NCI-H345 (cell line): Measurements from ENCODE around the gene KMT5B.

ENCODE experiments used
- DNase-seq: peaks from one replicate; lab custom pipeline; 2025; lab: John Stamatoyannopoulos, UW

The KMT5B gene

DNA sequence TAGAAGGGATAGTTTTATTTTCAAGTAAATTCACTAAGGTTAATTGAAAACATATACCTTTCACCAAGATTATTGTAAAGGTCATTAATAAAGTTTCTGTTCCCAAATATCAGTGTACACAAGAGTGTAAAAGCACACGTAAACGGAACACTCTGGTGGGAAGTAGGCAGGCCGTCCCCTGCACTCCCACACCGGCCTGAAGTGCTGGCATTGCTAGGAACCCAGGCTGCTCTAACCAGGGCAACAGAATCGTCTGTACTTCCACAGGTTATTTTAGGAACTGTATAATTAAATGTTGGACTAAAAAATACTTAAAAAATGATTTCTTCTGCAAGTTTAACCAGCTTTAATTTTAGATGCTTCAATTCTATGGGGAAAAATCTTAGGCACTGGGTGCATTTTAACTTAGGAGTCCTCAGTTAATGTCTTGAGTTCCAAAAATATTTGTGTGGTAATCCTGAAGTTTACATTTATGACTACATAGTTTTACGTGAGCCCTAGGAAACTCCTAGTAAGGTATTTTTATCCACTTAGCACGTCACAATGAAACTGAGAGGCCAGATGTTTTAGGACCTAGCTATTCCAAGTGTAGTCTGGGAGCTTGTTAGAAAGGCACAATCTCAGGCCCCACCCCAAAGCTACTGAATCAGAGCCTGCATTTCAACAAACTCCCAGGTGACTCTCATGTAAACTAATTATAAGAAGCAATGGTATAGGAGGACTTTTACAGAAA is 31.2 kb downstream of the KMT5B start:
- DNase-seq, result no peak

GRCh38 chr11:68179847-68180246 is 33.2 kb downstream of the KMT5B start:
- no peak for DNase-seq

- DNase-seq, result no peak
Observed at GRCh38 chr11:68177877-68178276, 35.2 kb downstream of the KMT5B start.

GRCh38 chr11:68173926-68174325 is 39.2 kb downstream of the KMT5B start:
- no peak for DNase-seq

- DNase-seq, result no peak
Observed at GRCh38 chr11:68169442-68169841, 43.7 kb downstream of the KMT5B start.

DNA sequence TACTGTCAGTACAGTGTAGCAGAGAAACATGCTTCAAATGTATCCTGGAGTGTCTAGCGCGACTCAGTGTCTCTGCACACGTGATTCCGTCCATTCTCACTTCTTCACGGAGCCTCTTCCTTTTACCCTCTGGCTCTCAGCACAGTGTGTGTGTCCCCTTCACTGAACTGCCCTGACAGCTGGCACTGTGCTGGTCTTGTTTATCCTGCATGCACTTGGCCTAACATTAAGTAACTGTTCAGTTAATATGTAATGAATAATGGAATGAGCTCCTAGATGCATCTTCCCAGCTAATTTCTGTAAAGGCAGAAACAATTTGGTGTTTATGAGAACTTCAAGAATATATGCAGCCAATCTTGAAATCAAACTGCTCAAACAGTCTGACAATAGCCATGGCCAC is 44.4 kb downstream of the KMT5B start:
- no peak for DNase-seq

DNA sequence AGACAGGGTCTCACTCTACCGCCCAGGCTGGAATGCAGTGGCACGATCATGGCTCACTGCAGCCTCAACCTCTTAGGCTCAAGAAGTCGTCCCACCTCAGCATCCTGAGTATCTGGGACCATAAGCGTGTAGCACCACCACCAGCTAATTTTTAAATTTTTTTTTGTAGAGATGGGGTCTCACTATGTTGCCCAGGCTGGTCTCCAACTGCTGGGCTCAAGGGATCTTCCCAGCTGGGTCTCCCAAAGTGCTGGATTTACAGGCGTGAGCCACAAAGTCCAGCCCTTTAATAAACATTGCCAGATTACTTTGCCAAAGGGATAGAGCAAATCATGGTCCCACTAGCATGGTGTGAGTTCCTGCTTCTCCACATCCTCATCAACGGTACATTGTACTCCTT is 45.6 kb downstream of the KMT5B start:
- no peak for DNase-seq

GRCh38 chr11:68166969-68167368 is 46.1 kb downstream of the KMT5B start:
- DNase-seq, result no peak

DNA sequence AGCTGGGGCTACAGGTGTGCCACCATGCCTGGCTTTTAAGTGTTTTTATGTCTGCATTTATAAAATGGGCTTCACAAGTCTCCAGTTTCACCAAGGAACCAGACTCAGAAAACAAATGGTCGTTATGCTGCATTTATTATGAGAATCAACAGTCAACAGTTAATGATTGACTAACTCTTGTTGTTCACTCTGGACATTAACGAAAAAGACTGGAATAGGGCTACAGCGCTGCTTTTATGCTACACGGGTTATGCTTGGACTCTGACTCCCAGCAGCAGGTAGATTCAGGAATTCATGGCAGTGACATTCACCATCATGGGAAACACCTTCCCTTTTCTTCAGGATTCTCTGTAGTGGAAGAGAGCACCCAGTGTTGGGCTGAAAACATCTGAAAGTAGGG is 47.5 kb downstream of the KMT5B start:
- no peak for DNase-seq

DNA sequence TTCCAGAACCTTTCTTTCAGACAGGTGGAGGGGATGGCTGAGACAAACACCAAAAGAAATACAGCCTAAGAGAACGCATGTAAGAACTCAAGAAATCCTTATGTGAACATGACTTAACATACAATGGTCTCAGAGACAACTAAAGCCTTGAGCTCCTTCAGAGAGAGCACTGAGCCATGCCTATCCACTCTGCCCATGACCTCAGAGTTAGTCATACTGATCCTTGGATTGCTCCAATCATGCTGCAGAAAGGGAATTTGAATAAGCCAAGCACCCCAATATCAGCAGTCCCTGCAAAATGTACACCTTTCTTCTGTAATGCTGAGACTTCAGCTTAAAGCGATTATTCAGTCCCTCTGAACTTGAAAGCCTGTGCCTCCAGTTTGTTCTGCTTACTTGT is 48.7 kb downstream of the KMT5B start:
- DNase-seq, result no peak

- DNase-seq, result no peak
Observed at GRCh38 chr11:68163691-68164090, 49.4 kb downstream of the KMT5B start.

DNA sequence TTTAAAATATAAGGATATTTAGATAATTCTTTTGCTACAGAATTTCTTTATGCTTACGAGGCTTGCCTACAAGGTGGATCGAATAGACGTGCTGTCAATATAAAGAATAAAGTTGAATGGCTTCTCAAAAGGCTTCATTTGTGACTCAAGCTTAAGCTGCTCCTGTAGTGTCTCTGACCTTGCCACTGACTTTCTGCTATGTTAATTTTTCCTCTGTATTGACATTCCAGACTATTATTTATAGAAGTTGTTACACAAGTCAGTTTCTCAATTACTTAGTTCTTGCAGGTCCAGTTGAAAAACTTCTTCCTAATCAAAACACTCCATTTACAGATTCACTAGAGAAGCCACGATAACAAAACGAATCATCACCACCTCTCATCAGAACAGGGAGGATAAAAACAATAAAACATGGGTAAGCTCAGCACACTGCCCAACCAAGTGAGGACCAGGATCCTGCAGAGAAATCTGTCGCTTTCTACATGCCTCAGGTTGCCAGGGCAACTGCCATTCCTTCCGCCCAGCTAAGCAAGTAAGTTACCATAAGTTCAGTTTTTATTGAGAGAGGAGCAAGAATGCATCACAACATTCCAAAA is 52.9 kb downstream of the KMT5B start:
- DNase-seq, result no peak

DNA sequence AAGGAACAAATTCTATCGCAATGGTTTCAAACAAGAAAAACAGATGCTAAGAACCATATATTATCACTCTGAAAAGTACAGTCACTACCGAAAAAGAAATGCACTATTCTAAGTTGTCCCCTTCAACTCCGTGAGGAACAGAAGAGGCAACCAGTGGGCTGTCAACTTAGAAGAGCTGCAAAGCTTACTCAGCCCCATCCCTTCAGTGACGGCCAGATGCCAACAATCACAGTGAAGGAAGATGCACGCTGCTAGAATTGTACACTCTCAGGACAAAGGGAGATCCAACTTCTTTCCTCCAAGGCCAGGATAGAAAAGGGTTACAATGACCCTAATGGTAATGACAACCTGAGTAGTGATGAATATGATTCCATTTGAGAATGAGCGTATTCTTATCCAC is 53.4 kb downstream of the KMT5B start:
- no peak for DNase-seq

- no peak for DNase-seq
Observed at GRCh38 chr11:68159161-68159560, 53.9 kb downstream of the KMT5B start.

DNA sequence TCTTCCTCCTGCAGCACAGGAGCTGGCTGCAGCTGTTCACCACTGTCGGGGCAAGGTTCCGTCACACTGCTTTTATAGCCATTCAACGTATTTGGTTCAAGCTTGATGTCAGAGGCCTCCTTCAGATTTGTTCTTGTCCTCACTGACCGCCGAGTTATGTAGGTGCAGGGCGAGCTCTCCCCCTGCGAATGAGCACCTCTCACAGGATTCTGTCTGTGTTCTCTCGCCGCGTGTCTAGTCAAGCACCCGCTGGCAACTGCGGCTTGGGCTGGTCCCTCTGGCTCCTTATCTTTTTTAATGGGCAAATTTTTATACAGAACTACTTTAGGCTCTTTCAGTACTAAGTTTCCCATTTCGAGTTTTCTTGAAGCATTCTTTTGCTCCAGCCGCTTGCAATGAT is 54.5 kb downstream of the KMT5B start:
- no peak for DNase-seq

- no peak for DNase-seq
Observed at GRCh38 chr11:68153742-68154141, 59.4 kb downstream of the KMT5B start.

GRCh38 chr11:68150037-68150436 is 63.1 kb downstream of the KMT5B start:
- peak; percentile 4 for DNase-seq

- DNase-seq, result peak; percentile 15
Observed at GRCh38 chr11:68149417-68149816, 63.7 kb downstream of the KMT5B start.

DNA sequence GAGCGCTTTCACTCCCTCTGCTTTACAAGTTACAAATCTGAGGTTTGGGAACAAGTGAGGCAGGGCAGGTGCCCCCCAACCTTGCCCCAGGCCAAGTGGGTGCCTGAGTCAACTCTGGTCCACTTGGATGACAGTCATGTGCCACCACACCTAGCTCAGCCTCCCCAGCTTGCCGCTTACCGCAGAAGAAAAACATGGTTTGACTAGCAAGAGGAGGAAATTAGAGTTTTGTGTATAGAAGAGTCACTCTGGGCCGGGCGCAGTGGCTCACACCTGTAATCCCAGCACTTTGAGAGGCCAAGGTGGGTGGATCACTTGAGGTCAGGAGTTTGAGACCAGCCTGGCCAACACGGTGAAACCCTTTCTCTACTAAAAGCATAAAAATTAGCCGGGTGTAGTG is 64.2 kb downstream of the KMT5B start:
- DNase-seq, result no peak

GRCh38 chr11:68148071-68148805 is 64.9 kb downstream of the KMT5B start:
- DNase-seq, result no peak

GRCh38 chr11:68146704-68147474 is 66.2 kb downstream of the KMT5B start:
- peak; percentile 82 for DNase-seq

DNA sequence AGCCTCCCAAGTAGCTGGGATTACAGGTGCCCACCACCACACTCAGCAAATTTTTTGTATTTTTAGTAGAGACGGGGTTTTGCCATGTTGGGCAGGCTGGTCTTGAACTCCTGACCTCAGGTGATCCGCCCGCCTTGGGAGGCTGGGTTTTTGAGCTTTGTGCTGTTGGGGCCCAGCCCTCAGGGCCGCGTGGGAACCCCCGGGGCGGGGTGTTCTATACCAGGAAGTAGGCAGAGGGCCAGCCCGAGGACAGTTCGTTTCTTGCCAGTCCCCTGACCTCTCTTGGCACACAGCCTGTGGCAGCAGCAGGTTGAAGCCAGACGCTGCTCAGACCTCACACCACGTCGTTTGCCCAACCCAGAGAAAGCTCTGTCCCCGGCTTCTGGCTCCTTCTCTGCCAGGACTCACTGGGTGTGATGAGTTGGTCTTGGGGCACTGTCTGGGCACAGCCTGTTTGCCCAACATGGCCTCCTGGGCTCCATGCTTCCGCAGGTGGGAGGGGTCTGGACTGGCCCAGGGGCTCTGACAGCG is 67.0 kb downstream of the KMT5B start:
- peak; percentile 6 for DNase-seq
